ENCODE measurements around the gene DSP. TPM values are rescaled to one million over a fixed set of nuclear protein-coding genes. Genes with fewer than 3 reads are reported as not detected.

The DSP gene
- total RNA-seq, 1 experiment from 2014 or later, result 104 TPM

GRCh38 chr6:7594579-7595125 lies 53.2 kb downstream of the DSP start:
- no peak overlapping the region for H2AFZ ChIP-seq (ENCODE audit: low read depth, low read length, poor library complexity, severe bottlenecking)
- H3K27ac ChIP-seq (ENCODE audit: low read depth, low read length), result no peak overlapping the region
- H4K20me1 ChIP-seq (ENCODE audit: insufficient read depth), result no peaks in the 10 kb centered on the region
- TF ChIP-seq CEBPB (IDR thresholded peaks at IDR 0.05; ENCODE audit: low read depth) (no peak), POLR2AphosphoS5 (IDR thresholded peaks at IDR 0.05; ENCODE audit: low read depth, low read length) (no peak), ZFX (IDR thresholded peaks at IDR 0.05) (no peak), ELF1 (IDR thresholded peaks at IDR 0.05; ENCODE audit: borderline replicate concordance, low read depth) (no peak), FOSL1 (IDR thresholded peaks at IDR 0.05; ENCODE audit: low read depth) (no peak), POLR2A (IDR thresholded peaks at IDR 0.05; ENCODE audit: borderline replicate concordance, extremely low read depth, insufficient read depth, insufficient read length) (no peak), TCF7L2 (IDR thresholded peaks at IDR 0.05; ENCODE audit: borderline replicate concordance, extremely low read depth, insufficient read depth, insufficient read length) (no peak), EZH2phosphoT487 (IDR thresholded peaks at IDR 0.05; ENCODE audit: borderline replicate concordance) (no peak), CTCF (IDR thresholded peaks at IDR 0.05 in 2 of 3, conservative IDR thresholded peaks at IDR 0.05 in 1 of 3; ENCODE audit: borderline replicate concordance in 1 of 3, insufficient read depth in 1 of 3, low read depth in 2 of 3, low read length in 2 of 3) (no peak), JUND (IDR thresholded peaks at IDR 0.05) (no peak), ATF3 (IDR thresholded peaks at IDR 0.05) (no peak), CBX3 (IDR thresholded peaks at IDR 0.05; ENCODE audit: low read depth) (no peak)
- no peak overlapping the region for H3K4me3 ChIP-seq (replicated peaks in 1 of 2; ENCODE audit: low read depth in 1 of 2, low read length in 2 of 2)
- RAD21 ChIA-PET (ENCODE audit: low non-redundant PET in 1 of 2, low total read pairs in 2 of 2, uncharacterized antibody in 2 of 2, unreplicated experiment in 2 of 2), result no interaction called here
- no peak overlapping the region for H3K4me2 ChIP-seq (ENCODE audit: low read length)
- H3K9me3 ChIP-seq (ENCODE audit: control insufficient read depth in 1 of 2, insufficient read depth in 1 of 2, low read depth in 1 of 2, low read length in 2 of 2), result no peaks in the 10 kb centered on the region
- CTCF ChIA-PET, result no interaction called here
- H3K27me3 ChIP-seq (ENCODE audit: insufficient read depth, low read length), result no peaks in the 10 kb centered on the region
- H3K9me2 ChIP-seq (ENCODE audit: insufficient read depth), result no peaks in the 10 kb centered on the region
- ATAC-seq (no peak), DNase-seq (ENCODE audit: low read depth, low spot score) (no peak)
- peaks cover 65% of the 10 kb centered on the region for H3K79me2 ChIP-seq (ENCODE audit: insufficient read depth, low read length)
- H3K36me3 ChIP-seq (ENCODE audit: control insufficient read depth in 1 of 2, insufficient read depth in 2 of 2, low read length in 2 of 2), result peaks cover 30 to 39% of the 10 kb centered on the region in 2 experiments
- intact Hi-C loops (cut with micrococcal nuclease), result no loop called here
- peaks cover 7 to 15% of the 10 kb centered on the region in 2 experiments; a peak in 3 of 4 replicates for H3K4me1 ChIP-seq (ENCODE audit: control insufficient read depth in 1 of 2, insufficient read depth in 2 of 2, low read length in 2 of 2)
- no TSS peak for BruUV-seq (replicated peaks)
- H3K9ac ChIP-seq (ENCODE audit: low read length), result no peak overlapping the region
- POLR2A ChIA-PET, result no interaction called here

Measured in HCT116 (cell line).